ENCODE measurements around the gene NEU2.

DNA sequence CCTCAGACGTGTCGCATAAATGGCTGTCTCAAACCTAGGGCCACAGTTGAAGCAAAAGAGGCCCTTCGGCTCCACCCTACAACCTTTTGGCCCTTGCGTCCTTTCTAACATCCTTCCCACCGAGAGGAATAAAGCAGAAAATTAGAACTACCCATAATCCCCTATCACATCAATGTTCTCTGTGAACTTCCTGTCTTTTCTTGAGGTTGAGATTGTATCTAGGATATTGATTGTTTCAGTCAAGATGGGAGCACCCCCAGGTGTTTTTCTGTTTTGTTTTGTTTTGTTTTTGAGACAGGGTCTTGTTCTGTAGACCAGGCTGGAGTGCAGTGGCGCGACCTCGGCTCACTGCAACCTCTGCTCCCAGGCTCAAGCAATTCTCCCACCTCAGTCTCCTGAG, 51.3 kb downstream of the NEU2 start:
- TF ChIP-seq CTCF (IDR thresholded peaks at IDR 0.05): no peak
- no peak for TF ChIP-seq POLR2A (IDR thresholded peaks at IDR 0.05)
